Nephron progenitor cell (in vitro differentiated cells): ENCODE results near the gene WASHC2C.
"Not testable (repeated sequence)": the region's sequence is repeated elsewhere in the genome, so short reads cannot be mapped to it uniquely, and the experiment has no call there.

Experiments used
- DNase-seq: peaks from one replicate; pipeline ENCODE4 v3.0.0; 2021
- H3K27ac Mint-ChIP-seq: 2 replicates; pipeline ENCODE4 v1.8.0; 2021; ENCODE audit warnings: mild to moderate bottlenecking, moderate library complexity, mixed read lengths
- H3K27me3 Mint-ChIP-seq: 2 replicates; pipeline ENCODE4 v1.8.0; 2021; ENCODE audit warnings: mild to moderate bottlenecking, low read depth, mixed read lengths; ENCODE audit not compliant: poor library complexity
- H3K36me3 Mint-ChIP-seq: 2 replicates; pipeline ENCODE4 v1.8.0; 2021; ENCODE audit warnings: low read depth, mixed read lengths
- H3K4me1 Mint-ChIP-seq: 2 replicates; pipeline ENCODE4 v1.8.0; 2021; ENCODE audit warnings: mixed read lengths
- H3K4me3 Mint-ChIP-seq: 2 replicates; pipeline ENCODE4 v1.8.0; 2021; ENCODE audit warnings: mild to moderate bottlenecking, moderate library complexity, mixed read lengths
- H3K9me3 Mint-ChIP-seq: 2 replicates; pipeline ENCODE4 v1.8.0; 2021; ENCODE audit warnings: mild to moderate bottlenecking, moderate library complexity, mixed read lengths
- CTCF ChIP-seq: fragments of 200-600 bp; sonication (generic); IDR thresholded peaks from 2 replicates; pipeline ENCODE4 v1.5.0; 2021; ENCODE audit warnings: antibody characterized with exemption

WASHC2C gene

GRCh38 chr10:45817912-45818311, 90.8 kb downstream of the WASHC2C start:
- Mint-ChIP-seq H3K4me1 (peaks cover 6% of the 10 kb centered on the region), H3K36me3 (peaks cover 6% of the 10 kb centered on the region), H3K4me3 (no peak overlapping the region), H3K27ac (no peak overlapping the region), H3K9me3 (peaks cover 14% of the 10 kb centered on the region), H3K27me3 (peaks cover 6% of the 10 kb centered on the region)
- no peak for TF ChIP-seq CTCF
- no peak for DNase-seq

- H3K4me3 Mint-ChIP-seq = no peak overlapping the region
- no peaks in the 10 kb centered on the region for H3K27me3 Mint-ChIP-seq
- H3K36me3 Mint-ChIP-seq = peaks cover 10% of the 10 kb centered on the region
- H3K9me3 Mint-ChIP-seq = peaks cover 14% of the 10 kb centered on the region
- peak overlapping the region; percentile 42 for H3K27ac Mint-ChIP-seq
- H3K4me1 Mint-ChIP-seq = peaks cover 6% of the 10 kb centered on the region
- DNase-seq = no peak
- TF ChIP-seq CTCF = no peak
These were observed 92.5 kb downstream of the WASHC2C start for GRCh38 chr10:45819552-45819951.

- not testable (repeated sequence) for H3K27me3 Mint-ChIP-seq, DNase-seq, H3K27ac Mint-ChIP-seq
These were observed 93.2 kb downstream of the WASHC2C start for GRCh38 chr10:45820107-45820830.

GRCh38 chr10:45822918-45823317, 95.9 kb downstream of the WASHC2C start:
- not testable (repeated sequence) for H3K4me1 Mint-ChIP-seq, H3K27ac Mint-ChIP-seq, DNase-seq, H3K4me3 Mint-ChIP-seq, H3K27me3 Mint-ChIP-seq, H3K9me3 Mint-ChIP-seq, H3K36me3 Mint-ChIP-seq

More at GRCh38 chr10:45820107-45820830, 93.2 kb downstream of the WASHC2C start:
- not testable (repeated sequence) for H3K36me3 Mint-ChIP-seq, H3K4me1 Mint-ChIP-seq, H3K4me3 Mint-ChIP-seq
- H3K9me3 Mint-ChIP-seq = peaks cover 14% of the 10 kb centered on the region
